Measurements from ENCODE around the gene HSPB2.
A peak's percentile ranks its signal among the peaks of the same experiment; 100 is the strongest.

The HSPB2 gene, protein sequence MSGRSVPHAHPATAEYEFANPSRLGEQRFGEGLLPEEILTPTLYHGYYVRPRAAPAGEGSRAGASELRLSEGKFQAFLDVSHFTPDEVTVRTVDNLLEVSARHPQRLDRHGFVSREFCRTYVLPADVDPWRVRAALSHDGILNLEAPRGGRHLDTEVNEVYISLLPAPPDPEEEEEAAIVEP

DNA sequence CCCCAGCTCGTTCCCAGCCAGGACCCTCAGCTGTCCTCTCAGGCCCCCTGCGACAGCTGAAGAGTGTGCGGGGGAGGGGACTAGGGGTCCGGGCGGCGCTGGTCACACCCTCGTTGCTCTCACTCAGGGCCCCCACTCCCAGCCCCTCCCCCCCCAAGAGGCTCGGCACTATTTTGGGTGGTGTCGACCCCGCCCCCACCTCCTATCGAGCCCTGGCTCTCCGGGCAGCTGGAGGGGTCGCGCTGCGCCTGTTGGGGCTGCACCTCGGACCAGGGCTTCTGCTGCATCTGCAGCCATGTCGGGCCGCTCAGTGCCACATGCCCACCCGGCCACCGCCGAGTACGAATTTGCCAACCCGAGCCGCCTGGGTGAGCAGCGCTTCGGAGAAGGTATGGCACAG lies at the start of gene HSPB2:
HSPB2 (plus strand) TSS at position 200 of the 400 bp plus-strand sequence; CDS start at position 296, 96 bp downstream.
- DNase-seq (ENCODE audit: low read depth): no peak
- H3K4me3 ChIP-seq (ENCODE audit: low read length): peak within 1 kb of the TSS; percentile 51
- TF ChIP-seq, protein P1, sequence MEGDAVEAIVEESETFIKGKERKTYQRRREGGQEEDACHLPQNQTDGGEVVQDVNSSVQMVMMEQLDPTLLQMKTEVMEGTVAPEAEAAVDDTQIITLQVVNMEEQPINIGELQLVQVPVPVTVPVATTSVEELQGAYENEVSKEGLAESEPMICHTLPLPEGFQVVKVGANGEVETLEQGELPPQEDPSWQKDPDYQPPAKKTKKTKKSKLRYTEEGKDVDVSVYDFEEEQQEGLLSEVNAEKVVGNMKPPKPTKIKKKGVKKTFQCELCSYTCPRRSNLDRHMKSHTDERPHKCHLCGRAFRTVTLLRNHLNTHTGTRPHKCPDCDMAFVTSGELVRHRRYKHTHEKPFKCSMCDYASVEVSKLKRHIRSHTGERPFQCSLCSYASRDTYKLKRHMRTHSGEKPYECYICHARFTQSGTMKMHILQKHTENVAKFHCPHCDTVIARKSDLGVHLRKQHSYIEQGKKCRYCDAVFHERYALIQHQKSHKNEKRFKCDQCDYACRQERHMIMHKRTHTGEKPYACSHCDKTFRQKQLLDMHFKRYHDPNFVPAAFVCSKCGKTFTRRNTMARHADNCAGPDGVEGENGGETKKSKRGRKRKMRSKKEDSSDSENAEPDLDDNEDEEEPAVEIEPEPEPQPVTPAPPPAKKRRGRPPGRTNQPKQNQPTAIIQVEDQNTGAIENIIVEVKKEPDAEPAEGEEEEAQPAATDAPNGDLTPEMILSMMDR (IDR thresholded peaks at IDR 0.05; ENCODE audit: insufficient read depth, low read depth, low read length, missing control alignments): no peak

DNA sequence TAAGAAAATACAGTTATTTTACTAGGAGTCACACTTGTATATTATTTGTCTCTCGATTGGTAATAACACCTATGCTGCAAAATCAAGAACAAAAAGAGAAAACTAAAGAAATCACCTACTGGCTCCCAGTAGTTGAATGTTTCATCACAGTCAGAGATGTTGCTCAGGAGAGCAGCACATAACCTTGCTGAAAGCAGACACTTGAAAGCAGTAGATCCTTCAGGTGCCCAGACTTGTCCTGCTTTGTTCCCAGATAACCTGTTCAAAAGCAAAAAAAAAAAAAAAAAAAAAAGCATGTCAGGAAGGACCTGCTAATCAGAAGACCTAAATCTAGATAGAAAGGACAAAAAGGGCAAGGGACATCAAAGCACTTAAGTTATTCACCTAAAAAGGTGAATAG lies 42.4 kb upstream of the HSPB2 start:
- H3K4me3 ChIP-seq (ENCODE audit: low read length): peak overlapping the region; percentile 84
- DNase-seq (ENCODE audit: low read depth): peak; percentile 54
- TF ChIP-seq, protein P1 (IDR thresholded peaks at IDR 0.05; ENCODE audit: insufficient read depth, low read depth, low read length, missing control alignments): no peak

DNA sequence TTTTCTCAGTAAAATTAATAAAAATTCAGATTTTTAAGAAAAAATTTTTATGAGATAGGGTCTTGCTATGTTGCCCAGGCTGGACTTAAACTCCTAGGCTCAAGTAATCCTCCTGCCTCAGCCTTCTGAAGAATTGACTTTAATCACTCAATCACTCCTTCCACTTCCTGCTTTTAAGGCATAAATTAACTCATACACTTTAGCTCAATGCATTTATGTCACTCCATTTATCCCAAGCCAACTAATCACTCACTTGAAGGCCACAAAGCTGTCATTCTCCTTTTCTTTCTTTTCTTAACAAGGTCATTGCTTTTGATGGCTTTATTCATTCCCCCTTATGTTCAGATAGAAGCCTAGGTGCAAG lies 42.0 kb upstream of the HSPB2 start:
- DNase-seq (ENCODE audit: low read depth): peak; percentile 5
- H3K4me3 ChIP-seq (ENCODE audit: low read length): peak overlapping the region; percentile 84
- TF ChIP-seq, protein P1 (IDR thresholded peaks at IDR 0.05; ENCODE audit: insufficient read depth, low read depth, low read length, missing control alignments): no peak

DNA sequence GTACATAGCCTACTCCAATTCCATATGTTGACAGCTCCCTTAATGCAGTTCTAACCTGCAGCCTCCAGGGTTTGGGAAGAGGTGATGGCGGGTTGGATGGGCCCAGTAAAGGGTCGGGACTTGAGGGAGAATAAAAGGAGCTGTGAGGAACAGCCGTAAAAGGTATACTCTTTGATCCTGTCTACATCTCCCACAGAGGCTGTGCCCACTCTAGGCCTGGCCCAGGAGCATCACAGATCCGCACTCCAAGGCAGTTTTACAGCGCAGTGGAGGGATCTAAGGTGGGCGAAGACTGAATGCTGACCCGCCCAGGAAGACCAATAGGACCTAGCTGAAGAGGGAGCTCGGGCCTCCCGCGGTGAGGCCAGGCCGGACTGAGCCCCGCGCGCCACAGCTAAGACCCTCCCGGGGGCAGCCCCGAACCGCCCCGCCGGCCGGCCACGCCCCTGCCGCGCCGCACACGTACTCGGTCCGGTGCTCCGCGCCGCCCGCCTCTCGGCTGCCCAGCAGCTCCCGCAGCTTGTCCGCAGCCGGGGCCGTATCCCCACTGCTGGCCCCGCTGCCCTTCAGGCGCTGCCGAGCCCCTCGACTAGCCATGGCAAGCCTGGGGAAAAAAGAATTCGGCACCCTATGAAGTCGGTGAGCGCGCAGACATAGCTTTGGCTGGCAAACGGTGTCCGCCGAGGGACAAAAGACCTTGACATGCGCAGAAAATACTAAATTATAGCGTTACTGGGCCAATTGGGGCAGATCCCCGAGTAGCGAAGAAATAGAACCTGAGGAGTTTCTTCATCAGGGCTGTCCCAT lies 41.4 kb upstream of the HSPB2 start, which contains the start of gene ALG9:
ALG9 (minus strand) TSS at position 696 of the 807 bp plus-strand sequence; CDS start at position 597, 99 bp downstream.
- H3K4me3 ChIP-seq (ENCODE audit: low read length): peak within 1 kb of the TSS; percentile 84
- TF ChIP-seq, protein P1 (IDR thresholded peaks at IDR 0.05; ENCODE audit: insufficient read depth, low read depth, low read length, missing control alignments): peak; percentile 68
- DNase-seq (ENCODE audit: low read depth): peak; percentile 85

DNA sequence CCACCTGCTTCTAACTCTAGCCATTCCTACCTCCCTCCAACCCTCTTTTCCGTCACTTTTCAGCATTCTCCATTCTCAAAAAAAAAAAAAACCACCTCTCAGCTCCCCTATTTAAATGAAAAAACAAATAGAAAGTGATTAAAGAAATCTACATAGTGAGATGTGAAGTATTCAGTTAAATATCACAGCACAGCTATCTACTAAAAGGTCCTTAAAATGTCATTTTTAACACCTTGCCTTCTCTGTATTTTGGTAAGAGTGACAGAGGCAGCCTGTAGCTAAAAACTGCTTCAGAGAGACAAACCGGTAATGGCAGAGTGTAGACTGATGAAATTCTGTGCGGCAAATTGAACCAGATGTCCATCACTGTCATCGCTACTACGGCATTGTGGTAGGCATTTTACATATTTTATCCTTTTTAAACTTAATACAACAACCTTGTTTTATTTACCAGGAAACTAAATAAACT lies 40.8 kb upstream of the HSPB2 start:
- DNase-seq (ENCODE audit: low read depth): no peak
- peak overlapping the region; percentile 84 for H3K4me3 ChIP-seq (ENCODE audit: low read length)
- TF ChIP-seq, protein P1 (IDR thresholded peaks at IDR 0.05; ENCODE audit: insufficient read depth, low read depth, low read length, missing control alignments): no peak

DNA sequence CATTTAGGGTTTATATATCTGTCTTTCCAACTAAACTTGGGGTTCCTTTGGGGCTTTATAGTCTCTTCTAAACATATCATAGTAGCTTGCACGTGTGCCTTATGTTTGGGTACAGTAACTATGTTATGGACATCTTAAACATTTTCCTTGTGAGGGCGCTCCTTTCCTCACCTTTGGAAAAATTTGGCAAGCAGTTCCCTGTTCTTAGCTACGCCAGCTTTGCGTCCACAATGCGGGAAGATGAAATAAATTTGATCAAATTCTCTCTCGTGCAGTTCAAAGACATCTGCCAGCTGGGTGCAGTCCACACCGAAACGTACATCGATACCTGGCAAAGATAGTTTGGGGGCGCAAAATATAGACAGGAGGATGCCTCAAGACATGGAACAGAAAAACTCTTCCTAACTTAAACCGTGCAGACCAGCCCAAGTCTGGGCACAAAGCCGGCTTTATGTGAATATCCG lies 34.1 kb upstream of the HSPB2 start:
- peak; percentile 54 for DNase-seq (ENCODE audit: low read depth)
- H3K4me3 ChIP-seq (ENCODE audit: low read length): peak overlapping the region; percentile 75
- TF ChIP-seq, protein P1 (IDR thresholded peaks at IDR 0.05; ENCODE audit: insufficient read depth, low read depth, low read length, missing control alignments): peak; percentile 9
